Hindlimb muscle (tissue), 1 donor: ENCODE data around the gene ASNSD1. TPM values are rescaled to one million over a fixed set of nuclear protein-coding genes. Genes with fewer than 3 reads are reported as not detected.
"Not testable (repeated sequence)": the region's sequence is repeated elsewhere in the genome, so short reads cannot be mapped to it uniquely, and the experiment has no call there.

Experiments
- DNase-seq: peaks from one replicate; pipeline ENCODE4 v3.0.0-alpha.2; 2013
- polyA plus RNA-seq: library from polyadenylated mRNA; unstranded; fragments of 120-200 nt; gene quantifications from one replicate; pipeline ENCODE4 v1.2.1, GENCODE V29; 2013; ENCODE audit not compliant: insufficient read length

ASNSD1 gene
- polyA plus RNA-seq, 1 donor = 35.2 TPM

DNA sequence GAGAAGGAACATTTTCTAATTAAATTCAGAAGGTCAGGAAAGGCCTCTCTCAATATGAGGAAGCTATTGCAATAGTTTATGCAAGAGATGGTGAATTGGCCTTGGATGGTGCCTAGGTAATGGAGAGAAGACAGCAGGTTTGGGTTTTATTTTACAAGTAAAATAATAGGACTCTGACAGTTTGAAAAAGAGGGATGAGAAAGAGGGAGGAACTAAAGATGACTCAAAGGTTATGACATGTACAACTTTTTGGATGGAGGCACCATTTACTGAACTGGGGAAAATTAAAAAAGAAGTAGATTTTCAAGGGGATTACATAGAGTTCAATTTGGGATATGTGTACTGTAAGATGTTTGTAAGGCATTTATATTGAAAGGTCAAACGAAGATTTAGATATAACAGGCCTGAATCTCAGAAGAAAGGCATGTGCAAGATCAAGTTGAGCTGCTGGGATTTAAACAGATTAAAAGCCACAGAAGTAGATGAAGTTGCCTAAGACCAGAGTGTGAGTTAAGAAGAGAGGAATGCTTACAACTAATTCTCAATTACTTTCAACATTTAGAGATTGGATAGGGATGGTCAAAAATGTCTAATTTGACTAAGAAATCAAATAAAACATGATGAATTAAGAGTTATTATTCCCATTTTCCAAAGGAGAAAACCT, 12.3 kb upstream of the ASNSD1 start:
- no peak for DNase-seq

DNA sequence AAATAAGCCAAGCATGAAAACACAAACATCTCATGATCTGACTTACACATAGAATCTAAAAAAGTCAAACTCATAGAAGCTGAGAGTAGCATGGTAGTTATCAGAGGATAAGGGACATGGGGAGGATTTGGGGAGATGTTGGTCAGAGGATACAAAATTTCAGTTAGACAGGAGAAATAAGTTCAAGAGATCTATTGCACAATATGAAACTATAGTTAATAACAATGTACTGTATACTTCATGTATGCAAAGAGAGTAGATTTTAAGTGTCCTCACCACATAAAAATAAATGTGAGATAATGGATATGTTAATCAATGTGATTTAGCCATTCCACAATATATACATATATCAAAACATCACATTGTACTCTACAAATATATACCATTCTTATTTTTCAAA, 10.0 kb upstream of the ASNSD1 start:
- DNase-seq = no peak

DNA sequence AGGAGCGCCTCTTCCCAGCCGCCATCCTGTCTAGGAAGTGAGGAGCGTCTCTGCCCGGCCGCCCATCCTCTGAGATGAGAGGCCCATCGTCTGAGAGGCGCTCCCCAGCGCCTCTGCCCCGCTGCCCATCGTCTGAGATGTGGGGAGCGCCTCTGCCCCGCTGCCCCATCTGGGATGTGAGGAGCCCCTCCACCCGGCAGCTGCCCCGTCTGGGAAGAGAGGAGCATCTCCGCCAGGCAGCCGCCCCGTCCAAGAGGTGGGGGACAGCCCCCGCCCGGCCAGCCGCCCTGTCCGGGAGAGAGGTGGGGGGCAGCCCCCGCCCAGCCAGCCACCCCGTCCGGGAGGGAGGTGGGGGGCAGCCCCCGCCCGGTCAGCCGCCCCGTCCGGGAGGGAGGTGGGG, 7.8 kb upstream of the ASNSD1 start:
- not testable (repeated sequence) for DNase-seq

DNA sequence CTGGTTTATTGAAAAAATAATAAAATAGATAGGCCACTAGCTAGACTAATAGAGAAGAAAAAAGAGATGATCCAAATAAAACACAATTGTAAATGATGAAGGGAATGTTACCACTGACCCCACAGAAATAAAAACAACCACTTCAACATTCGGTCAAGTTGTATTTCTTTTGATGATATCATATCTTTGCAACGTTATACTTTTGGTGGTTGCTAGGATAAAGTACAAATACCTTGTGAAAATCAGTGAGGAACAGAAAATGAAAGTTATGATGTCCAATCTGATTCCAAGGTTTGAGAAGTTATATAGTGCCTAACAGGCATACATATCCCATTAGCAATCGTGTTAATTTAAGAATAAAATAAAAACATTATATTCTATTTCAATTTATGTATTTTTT, 6.6 kb upstream of the ASNSD1 start:
- DNase-seq = no peak

DNA sequence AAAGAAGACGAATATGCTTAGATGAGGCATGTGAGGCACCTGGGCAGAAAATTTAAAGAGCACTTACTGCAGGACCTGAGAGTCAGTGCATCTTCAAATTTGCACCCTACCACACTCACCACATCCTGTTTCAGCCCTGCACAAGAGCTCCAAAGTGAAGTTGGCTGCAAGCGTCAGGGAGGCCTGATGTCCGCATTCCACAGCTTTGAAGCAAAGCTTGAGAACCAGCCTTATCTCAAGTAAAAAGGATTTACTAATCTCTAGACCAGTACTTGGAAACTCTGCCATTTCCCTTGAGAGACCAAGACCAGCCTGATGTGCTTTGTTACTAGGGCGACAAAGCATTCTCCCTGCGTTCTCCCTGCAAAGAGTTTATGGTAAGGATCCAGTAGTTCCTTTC, 3.4 kb upstream of the ASNSD1 start:
- DNase-seq = no peak

DNA sequence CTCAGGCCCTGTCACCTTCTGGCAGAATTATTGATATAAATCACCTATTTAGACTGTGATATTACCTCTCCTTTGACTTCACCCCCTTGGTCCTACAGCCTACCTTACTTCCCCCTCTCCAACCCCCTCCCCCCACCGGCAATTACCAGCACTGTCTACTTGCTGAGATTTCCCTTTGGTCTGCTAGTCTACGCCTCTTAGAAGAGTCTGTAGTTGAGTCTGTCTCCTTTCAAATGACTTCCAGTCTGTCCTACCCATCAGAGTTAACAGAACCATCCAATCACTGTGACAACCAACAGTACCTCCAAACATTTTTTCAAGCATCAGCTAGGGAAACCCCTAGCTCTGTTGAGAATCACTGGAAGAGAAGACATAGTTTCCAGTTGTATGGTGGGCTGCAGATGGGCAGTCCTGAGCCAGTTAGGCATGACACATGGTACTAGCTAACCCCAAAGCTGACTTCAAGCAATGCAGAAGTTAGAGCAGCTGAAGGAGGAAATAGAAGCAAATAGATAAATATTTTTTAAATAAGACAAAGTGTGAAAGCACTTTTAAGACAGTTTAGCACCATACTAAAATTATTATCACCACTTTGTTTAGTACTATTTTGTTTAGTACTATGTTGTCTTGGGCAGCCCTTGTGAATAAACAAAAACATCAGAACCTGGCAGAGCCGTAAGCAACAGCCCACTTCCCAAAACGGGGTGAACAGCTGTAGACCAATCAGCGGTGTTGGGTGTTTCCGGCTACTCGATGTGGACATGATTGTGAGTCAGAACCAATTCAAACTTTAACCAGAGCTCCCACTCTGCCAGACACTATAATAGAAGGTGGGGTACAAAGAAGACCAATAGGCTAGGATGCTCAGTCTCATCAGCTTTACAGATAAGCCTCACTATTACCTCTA, 2.7 kb upstream of the ASNSD1 start:
- no peak for DNase-seq

DNA sequence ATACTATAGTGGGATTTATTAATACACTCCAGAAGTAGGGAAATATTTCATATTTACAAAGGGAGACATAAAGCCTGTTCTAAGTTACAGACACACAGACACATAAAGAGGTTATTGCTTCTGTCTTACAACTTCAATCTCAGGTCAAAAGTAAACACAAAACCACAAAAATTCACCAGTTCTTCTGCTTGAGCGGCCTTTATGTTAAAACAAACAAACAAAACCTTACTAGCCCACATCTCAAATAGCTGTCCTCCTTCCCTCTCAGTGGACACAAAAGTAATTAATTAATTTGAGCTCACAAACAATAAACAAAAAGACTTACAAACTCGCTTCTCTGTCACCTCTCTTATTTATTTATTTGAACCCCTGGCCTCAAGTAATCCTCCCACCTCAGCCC, 1.5 kb upstream of the ASNSD1 start:
- DNase-seq = no peak

DNA sequence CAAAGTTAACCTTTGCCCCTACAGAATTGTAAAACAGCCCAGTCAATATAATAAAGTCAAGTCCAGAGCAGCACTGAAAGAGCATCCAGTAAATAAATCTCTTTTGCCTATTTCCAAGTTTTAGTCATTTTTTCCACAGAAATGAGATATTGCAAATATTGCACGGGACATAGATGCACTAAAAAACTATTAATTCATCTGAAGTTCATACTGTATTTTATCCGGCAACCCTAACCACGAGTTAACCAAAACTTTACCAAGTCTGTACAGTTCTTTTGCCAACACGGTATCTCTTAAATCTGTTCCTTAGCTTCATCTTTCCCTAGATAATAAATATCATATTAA, 484 bp upstream of the ASNSD1 start:
- no peak for DNase-seq

DNA sequence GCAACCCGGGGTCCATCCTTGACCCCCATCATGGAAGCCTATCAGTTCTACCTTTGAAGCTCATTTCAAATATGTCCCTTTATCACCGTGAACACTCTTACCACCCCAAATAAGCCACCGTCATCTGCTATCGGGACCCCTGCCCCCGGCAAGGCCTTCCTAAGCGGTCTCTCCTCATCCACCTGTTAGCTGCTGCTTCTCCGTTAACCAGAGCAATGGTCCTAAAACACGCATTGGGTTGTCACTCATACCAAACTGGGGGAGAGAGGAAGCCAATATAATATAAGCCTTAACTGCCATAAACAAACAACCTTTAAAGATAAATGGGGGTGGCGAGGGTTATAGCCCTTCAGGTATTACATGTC, 680 bp downstream of the ASNSD1 start:
- DNase-seq = no peak

DNA sequence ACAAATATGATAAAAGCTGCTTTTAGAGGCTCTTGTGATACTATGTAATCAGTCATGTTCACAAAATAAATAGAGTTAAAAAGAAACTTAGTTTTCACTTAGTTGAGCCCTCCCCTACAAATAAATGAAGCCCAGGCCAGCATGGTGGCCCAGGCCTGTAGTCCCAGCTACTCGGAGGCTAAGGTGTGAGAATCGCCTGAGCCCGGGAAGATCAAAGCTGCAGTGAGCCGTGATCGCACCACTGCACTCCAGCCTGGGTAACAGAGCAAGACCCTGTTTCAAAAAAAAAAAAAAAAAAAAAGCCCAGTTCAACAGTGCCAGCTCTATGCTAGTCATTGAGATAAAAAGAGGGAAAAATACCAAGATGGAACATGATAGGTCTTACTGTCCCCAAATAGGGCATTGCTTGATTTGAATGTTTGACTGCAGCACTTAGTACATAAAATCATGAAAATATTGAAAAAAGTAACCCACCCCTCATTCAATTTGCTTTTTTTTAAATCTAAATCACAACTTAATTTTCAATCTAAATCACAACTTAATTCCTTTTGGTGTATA, 1.5 kb downstream of the ASNSD1 start:
- no peak for DNase-seq

DNA sequence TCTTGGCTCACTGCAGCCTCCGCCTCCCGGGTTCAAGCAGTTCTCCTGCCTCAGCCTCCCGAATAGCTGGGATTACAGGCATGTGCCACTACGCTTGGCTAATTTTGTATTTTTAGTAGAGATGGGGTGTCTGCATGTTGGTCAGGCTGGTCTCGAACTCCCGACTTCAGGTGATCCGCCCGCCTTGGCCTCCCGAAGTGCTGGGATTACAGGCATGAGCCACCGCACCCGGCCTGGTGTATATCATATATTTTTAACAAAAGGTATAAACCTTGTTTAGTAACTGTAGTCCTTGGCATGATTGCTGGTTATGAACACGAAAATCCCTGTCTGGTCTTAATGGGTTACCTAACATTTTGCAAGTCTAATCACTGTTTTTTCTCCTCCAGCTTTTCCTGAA, 2.1 kb downstream of the ASNSD1 start:
- not testable (repeated sequence) for DNase-seq

DNA sequence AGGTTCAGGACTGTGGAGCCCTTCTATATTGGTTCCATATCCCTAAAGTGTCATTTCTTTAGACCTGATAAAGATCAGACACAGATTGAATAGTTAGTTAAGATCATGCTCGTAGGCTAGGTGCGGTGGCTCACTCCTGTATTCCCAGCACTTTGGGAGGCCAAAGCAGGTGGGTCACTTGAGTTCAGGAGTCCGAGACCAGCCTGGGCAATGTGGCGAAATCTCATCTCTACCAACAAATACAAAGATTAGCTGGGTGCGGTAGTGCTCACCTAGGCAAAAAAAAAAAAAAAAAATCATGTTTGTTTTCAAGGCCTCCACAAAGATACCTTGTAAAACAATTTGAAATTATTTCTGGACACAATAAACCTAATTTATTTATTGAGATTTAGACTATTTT, 8.7 kb downstream of the ASNSD1 start:
- DNase-seq = no peak

DNA sequence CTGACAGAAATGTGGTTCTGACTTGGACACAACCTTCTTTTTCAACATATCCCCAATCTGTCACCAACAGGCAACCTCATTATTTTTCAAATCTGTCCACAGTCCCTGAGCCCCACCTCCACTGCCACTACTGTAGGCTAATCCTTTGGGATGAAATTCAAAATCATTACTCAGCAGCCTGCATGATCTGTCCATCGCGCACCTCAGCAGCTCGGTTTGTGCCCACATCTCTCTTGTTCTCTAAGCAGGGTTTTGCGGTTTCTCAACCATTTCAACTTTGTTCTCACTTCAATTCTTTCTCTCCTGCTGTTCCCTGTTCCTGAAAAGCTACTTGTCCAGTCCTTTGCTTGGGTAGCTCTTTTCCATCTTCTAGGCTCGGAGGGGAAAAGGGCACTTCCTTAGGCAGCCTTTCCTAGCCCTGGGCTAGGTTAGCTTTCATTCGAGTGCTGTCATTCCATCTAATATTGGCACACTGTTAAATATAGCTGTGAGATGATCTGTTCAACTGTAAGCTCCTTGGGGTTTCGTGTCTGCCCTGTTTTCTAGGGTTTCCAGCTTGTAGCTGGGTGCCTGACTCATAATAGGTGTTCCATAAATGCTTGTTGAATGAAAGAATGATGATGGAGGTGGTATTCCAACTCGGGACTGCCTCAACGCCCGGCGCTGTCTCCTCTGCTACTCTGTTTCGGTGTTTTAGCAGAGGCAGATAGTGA, 12.6 kb downstream of the ASNSD1 start:
- DNase-seq = no peak

DNA sequence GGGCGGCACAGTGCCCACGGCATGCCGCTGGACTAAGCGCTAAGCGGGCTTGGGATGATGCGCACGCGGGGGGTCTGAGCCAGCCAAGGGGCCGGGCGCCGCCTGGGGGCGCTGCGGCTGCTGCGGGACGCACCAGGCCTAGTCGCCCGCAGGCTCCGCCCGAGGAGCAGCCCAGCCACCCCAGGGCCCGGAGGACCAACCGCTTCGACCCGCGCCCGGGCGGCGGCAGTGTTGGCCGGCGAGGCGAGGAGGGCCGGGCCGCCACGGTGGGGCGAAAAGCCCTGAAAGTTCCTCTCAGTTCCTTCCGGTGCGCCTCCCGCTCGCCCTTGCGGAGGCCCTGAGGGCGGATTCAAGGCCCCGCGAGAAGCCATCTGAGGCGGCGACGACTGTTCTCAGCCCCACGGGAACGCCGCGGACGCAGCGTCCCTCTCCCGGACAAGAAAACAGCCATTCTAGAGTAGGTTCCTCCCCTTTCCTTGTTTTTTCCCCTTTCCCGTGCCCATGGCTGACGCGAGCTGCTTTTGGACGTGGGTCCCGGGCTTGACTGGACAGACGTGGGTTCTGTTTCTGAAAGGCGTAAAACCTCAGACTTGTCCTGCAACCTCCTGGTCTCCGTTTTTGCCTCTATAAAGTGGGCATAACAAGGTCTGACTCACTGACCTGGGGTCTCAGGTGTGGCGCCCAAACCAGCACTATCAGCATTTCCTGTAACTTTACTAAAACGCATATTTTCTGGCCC, 13.3 kb downstream of the ASNSD1 start, which contains the start of gene ANKAR:
Gene ANKAR, plus strand, starts transcription at position 297 of the 739 bp plus-strand sequence. CDS start 1,821 bp downstream, outside the sequence.
- peak; percentile 90 for DNase-seq

DNA sequence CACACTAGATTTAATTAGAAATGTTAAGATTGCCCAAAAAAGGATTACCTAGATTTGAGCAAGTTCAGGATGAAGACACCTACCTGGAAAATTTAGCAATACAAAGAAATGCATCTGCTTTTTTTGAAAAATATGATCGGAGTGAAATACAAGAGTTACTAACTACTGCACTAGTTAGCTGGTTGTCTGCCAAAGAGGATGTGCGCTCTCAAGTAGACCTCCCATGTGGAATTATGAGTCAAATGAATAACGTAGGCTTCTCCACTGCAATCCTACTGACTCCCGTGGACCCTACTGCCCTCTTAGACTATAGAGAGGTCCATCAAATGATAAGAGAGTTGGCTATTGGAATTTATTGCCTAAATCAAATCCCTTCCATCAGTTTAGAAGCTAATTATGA, 15.2 kb downstream of the ASNSD1 start:
- no peak for DNase-seq

DNA sequence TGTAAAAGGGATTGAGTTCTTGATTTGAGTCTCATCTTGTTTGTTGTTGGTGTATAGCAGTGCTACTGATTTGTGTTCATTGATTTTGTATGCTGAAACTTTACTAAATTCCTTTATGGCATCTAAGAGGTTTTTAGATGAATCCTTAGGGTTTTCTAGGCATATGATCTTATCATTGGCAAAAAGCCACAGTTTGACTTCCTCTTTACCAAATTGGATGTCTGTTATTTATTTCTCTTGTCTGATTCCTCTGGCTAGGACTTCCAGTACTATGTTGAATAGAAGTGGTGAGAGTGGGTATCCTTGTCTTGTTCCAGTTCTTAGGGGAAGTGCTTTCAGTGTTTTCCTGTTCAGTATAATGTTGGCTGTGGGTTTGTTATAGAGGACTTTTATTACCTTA, 18.0 kb downstream of the ASNSD1 start:
- no peak for DNase-seq

DNA sequence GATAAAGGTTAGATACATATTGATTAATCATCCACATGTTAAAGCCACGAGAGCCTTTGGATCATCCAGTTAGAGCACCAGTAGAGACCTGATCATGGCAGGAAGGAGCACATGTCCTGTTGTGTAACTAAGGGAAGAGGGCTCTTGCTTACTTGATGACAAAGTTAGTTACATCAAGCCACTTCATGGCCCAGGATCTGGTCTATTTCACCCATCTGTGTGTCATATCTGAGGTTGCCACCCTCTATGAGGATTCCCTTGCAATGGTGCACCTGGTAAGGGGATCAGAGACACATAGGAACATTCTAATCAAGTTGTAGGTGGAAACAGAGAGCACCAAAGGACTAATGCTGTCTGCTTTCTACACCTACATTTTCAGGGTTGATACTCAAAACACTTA, 19.9 kb downstream of the ASNSD1 start:
- DNase-seq = no peak

DNA sequence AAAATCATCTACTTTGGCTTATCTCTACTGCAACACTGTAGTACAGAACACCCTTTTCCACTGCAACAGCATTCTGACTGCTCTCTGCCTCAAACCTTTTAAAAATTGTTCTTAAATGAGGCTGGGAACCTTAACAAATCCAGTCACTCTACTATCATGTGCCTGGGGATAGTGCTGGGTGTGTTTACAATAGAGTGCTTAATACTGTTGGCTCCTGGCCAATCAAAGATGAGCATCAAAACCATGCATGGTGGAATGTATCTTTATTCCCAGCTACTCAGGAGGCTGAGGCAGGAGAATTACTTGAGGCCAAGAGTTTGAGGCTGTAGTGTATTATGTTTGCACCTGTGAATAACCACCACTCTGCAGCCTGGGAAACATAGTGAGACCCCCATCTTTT, 20.6 kb downstream of the ASNSD1 start:
- no peak for DNase-seq

DNA sequence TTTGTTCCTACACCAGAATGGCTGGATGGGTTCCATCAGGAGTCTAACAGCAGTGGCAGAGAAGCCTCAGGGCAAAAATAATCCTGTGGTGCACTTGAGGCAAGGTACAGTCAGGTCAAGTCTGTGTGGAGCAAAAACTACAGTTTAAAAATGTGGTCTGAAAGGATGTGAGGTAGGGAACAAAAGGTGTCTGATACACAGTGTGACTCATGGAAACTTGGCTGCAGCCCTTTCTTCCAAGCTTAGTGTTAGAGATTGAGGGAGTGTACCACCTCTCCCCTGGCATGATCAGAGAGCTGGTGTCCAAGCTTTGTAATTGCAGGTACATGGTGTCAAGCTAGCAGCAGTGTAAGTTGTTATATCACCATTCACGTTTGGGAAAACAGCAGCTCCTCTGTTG, 22.1 kb downstream of the ASNSD1 start:
- DNase-seq = no peak

DNA sequence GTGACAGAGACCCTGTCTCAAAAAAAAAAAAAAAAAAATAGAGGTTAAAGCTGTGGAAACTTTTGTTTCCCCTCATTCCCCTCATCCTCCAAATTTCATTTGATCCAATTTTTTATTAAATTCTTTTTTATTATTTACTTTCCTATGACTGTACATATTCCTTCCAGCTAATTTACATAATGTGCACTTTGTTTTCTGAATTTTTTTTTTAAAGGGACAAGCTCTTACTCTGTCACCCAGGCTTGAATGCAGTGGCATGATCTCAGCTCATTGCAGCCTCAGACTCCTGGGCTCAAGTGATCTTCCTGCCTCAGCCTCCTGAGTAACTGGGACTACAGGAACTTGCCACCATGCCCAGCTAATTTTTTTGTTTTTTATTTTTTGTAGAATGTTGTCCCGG, 23.6 kb downstream of the ASNSD1 start:
- no peak for DNase-seq

DNA sequence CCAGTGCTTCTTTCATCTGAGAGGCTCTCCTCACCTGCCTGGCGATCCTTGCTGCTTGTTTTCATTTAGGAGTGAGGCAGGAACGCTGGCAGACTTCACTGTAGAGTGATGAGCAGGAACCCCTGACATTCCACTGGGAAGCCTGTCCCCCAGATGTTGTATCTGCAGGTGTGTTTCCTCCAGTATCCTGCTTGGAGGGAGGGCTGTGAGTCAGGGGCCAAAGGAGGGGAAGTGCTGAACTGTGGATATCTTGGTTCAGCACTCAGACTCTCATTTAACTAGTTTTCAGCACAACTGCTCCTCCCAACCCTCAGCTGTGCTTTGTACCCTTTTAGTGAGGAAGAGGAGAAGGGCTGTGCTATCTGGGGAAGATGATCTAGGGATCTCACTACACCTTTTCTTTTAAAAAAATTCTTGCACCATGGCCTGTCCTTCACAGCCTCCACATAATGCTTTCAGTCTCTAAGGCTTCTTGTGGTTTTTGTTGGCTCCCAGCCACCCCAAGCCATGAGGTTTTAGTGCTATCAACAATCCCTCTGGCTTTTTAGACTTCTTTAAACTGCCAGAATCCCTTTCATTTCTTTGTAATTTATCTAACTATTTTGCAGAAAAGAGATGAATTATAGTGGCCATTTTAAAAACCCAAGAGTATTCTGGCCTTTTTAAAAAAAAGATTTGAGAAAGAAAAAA, 24.4 kb downstream of the ASNSD1 start:
- no peak for DNase-seq

DNA sequence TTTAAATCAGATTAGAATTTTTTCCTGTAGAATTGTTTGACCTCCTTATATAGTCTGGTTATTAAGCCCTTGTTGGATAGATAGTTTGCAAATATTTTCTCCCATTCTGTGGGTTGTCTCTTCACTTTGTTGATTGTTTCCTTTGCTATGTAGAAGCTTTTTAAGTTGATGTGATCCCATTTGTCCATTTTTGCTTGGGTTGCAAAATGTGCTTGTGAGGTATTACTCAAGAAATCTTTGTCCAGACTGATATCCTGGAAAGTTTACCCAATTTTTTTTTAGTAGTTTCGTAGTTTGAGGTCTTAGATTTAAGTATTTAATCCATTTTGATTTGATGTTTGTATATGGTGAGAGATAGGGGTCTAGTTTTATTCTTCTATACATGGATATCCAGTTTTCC, 26.5 kb downstream of the ASNSD1 start:
- DNase-seq = not testable (repeated sequence)
